NCI-H2029 treated with DMSO at 0.1 percent for 48 hours (cell line): Measurements from ENCODE around the gene LCNL1.

ENCODE experiments used
- DNase-seq: peaks from one replicate; lab custom pipeline; 2025; lab: John Stamatoyannopoulos, UW

The LCNL1 gene

DNA sequence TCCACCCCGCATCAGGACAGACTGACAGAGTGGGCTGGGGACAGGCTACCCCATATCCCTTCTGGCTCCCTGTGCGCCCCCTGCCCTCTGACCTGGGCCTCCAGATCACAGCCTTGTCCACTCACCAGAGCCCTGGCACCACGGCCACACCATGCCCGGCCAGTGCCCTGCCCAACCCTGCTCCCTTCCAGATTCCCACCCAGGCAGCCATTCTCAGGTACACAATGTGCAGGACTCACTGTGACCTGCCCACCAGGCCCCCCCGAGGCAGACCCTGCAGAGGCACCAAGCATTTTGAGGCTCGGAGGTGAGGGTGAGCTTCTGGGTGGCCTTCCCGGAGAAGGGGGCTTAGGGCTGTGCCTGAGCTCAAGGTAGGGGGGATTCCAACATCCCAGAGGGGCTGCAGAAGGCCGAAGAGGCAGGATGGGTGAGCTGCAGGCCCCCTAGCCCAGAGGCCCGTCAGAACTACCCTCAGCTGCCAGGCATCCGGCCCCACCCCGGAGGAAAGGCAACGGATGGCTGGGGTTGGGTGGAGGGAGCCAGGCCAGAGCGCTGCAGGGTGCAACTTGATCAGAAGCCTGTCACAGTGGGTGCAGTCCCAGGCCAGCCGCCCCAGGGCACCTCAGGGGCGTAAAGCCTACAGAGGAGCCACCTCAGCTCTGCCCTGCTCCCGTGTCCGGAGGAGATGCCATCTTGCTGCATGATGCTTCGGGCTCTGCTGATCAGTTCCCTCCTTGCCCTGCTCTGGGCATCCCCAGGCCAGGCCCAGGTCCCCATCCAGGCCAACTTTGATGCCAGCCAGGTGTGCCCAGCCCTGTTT is at the start of gene LCNL1:
LCNL1 (plus strand) TSS at position 762 of the 820 bp plus-strand sequence. CDS start 594 bp downstream, outside the sequence.
- DNase-seq = no peak

GRCh38 chr9:136934277-136934676 is 48.5 kb upstream of the LCNL1 start:
- DNase-seq = no peak

- DNase-seq = no peak
Observed at GRCh38 chr9:136935651-136936050, 47.1 kb upstream of the LCNL1 start.

- DNase-seq = no peak
Observed at GRCh38 chr9:136936645-136937170, 46.1 kb upstream of the LCNL1 start.

DNA sequence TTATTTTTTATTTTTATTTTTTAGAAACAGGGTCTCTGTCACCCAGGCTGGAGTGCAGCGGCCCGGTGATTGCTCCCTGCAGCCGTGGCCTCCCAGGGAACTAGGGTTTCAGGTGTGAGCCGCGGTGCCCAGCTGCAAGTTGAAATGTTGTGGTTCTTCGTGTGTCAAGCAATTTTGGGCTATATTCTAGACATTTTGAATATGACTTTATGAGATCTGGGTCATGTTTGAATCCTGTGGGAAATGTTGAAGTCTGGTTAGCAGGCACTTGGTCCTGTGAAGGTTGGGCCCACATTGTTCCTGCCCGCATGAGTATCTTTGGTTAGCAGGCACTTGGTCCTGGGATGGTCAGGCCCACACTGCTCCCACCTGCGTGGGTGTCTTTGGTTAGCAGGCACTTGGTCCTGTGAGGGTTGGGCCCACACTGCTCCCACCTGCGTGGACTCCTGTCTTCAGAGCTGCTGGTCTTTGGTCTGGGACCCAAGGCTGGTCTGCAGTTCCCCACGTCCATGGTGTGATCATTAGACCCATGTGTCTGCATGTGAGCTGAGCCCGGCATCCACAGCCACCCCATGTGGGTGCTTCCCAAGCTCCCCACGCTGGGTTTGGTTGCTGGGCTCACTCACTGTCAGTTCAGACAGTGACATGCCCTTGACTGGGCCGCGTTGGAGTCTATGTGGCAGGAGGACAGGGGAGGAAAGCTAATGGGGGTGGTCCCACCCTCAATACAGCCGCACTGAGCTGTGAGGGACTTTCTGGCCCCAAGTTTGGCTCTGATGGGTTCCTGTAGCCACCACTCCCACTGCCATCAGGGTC is 45.4 kb upstream of the LCNL1 start:
- no peak for DNase-seq

DNA sequence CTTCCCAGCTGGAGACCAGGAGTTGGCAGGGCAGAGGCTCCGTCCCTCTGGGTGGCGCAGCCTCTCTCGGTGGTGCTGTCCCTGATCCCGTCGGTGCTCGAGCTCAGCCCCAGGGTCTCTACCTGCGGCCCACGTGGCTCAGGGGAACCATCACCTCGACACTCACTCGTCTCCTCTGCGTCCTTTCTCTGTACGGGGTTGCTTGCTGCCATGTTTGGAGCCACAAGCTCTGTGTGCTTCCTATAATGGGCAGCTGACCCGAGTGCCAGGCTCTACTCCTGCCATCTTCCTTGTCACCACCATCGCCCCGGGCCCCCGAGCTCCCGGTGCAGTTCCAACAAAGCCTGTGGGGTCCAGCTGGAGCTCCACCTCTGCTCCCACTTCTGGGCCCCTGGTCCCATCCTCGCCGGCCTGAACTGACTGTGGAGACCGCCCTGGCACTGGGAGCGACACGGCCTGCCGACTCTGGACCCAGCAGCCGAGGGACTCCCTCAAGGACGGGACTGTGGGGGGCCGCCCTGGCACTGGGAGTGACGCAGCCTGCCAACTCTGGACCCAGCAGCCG is 43.3 kb upstream of the LCNL1 start:
- DNase-seq = no peak

GRCh38 chr9:136939996-136940525 is 42.7 kb upstream of the LCNL1 start:
- no peak for DNase-seq

GRCh38 chr9:136940526-136941230 is 42.1 kb upstream of the LCNL1 start:
- DNase-seq = no peak

DNA sequence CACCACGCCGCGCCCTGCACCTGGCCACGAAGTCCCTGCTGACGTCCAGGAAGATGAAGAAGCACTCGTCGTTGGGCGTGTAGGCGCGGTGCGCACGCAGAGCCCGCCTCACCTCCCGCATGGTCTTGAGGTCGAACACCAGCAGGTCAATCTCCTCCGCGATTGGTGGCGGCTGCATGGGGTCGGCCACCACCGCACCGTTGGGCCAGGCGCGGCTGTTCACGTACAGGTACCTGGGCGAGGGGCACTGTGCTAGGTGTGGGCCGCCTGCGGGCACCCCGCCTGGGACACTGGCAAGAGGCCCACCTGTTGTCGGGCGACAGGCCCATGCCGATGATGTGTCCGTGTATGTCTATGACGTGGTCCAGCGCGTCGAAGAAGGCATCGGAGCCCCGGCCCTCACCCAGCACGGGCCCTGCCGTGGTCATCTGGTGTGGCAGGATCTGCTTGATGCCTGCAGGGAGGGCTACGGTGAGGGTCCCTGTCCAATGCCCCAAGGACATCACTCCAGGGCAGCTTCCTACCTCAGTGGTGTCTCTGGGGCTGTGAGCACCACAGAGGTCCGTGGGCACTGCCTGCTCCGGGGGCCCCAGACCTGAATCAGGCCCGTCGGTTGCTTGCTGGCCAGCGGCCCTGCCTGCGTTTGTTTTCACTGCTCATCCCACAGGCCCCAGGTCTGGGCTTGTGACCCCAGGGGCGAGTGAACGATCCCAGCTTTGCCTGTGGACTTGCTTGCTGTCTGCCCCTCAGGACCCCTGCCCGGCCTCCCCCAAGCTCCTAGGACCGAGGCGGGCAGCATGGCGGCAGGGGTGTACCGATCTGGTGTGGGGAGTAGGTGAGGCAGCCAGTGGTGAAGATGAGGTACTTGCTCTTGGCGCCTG is 41.3 kb upstream of the LCNL1 start:
- DNase-seq = no peak

- no peak for DNase-seq
Observed at GRCh38 chr9:136942112-136942880, 40.5 kb upstream of the LCNL1 start.

- no peak for DNase-seq
Observed at GRCh38 chr9:136942881-136943230, 39.9 kb upstream of the LCNL1 start.

DNA sequence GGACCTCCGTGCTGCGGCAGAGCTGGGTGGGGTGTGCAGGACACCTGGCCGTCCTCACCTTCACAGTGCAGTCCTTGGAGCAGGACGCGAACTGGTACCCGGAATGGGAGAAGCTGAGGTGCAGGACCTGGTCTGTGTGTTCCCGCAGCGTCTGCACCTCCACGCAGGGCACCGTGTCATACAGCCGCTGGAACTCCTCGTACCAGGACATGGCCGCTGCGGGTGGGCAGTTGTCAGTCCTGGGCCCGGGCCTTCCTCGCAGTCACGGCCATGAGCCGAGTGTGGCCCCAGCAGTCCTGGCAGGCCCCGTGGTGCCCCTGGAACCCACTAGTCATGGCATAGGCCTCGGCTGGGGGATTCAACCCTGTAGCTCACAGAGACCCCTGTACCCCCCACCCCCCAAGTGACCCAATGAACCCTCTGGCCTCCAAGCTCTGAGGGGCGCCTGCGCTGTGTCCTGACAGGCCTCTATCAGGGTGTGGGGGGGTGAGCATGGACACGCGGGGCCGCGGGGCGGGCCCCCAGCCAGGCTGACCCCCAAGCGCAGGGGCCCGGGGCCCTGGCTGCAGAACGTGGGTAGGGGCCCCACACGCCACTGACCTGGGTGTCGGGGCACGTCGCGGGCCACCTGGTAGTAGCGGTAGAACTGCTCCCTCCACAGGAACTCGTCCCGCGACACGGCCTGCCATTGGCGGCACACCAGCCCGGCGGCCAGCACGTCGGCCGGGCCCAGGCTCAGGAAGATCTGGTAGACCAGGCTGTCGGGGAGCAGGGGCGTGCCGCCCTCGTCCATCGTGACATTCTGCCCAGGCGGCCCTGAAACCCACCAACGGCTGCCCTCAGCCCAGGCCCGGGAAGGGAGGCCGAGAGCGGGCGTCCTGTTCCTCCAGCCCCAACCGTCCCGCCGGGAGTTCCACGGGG is 39.2 kb upstream of the LCNL1 start:
- DNase-seq = no peak

GRCh38 chr9:136944212-136944518 is 38.6 kb upstream of the LCNL1 start:
- DNase-seq = no peak

- DNase-seq = peak; percentile 81
Observed at GRCh38 chr9:136944519-136945332, 38.1 kb upstream of the LCNL1 start, which contains the start of the genes C8G and FBXW5. Gene C8G (plus strand): TSS chr9:136945243. CDS start chr9:136945321, 78 bp downstream. Gene FBXW5 (minus strand): TSS chr9:136944738. CDS start chr9:136944083, 655 bp downstream.

DNA sequence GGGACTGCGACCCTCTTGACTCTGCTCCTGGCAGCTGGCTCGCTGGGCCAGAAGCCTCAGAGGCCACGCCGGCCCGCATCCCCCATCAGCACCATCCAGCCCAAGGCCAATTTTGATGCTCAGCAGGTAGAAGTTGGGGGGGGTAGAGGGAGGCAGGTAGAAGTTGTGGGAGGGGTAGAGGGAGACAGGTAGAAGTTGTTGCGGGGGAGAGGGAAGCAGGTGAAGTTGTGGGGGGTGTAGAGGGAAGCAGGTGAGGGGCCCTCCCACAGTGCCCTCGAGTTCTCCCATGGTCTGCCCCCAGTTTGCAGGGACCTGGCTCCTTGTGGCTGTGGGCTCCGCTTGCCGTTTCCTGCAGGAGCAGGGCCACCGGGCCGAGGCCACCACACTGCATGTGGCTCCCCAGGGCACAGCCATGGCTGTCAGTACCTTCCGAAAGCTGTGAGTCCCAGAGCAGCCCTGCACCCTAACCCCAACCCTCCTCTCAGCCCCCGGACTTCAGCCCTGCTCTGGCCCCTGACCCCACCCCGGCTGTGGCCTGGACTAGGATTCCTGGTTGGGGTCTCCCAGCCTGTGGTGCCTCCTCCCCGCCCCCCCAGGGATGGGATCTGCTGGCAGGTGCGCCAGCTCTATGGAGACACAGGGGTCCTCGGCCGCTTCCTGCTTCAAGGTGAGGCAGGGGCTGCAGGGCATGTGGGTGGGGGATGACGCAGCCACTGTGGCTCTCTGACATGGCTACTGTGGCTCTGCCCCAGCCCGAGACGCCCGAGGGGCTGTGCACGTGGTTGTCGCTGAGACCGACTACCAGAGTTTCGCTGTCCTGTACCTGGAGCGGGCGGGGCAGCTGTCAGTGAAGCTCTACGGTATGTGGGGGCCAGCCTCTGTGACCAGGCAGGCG is 37.2 kb upstream of the LCNL1 start:
- DNase-seq = no peak

DNA sequence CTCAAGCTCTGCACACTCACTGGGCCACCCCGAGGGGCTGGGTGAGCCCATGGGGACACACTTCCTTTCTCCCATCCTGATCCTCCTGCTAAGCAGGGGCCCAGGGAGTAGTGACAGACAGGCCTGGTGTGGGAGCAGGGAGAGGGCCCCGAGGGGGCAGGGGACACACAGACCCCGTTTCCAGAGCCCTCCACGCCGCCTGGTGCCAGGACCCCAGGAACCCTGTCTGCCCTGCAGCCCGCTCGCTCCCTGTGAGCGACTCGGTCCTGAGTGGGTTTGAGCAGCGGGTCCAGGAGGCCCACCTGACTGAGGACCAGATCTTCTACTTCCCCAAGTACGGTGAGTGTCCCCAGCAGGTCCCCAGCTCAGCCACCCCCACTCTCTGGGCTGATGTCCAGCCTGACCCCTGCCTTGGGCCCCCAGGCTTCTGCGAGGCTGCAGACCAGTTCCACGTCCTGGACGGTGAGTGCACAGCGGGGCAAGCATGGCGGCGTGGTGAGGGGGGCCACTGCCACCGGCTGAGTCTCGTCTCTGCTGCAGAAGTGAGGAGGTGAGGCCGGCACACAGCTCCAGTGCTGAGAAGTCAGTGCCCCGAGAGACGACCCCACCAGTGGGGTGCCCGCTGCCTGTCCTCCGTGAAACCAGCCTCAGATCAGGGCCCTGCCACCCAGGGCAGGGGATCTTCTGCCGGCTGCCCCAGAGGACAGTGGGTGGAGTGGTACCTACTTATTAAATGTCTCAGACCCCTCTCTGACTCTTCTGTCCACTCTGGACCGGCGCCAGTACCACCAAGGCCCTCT is 36.4 kb upstream of the LCNL1 start:
- DNase-seq = no peak
